Kidney (tissue), 14 donors: ENCODE data around the gene MSI1. TPM values are rescaled to one million over a fixed set of nuclear protein-coding genes. Genes with fewer than 3 reads are reported as not detected.

Experiments used
- DNase-seq, 5 donors: peaks; one replicate each; pipeline ENCODE4 v3.0.0-alpha.2; 2013 to 2020
- FAIRE-seq: peaks from 2 replicates; lab custom pipeline; 2012; peaks lifted over from hg19 to GRCh38; lab: Jason Lieb, UNC
- H3K27ac ChIP-seq, 2 donors: one replicate each; pipeline ENCODE4 v1.7.0; 2013; ENCODE audit warnings: low read depth in 2 of 2, low read length in 2 of 2, inconsistent platforms in 1 of 2
- H3K27me3 ChIP-seq: one replicate; pipeline ENCODE4 v1.7.1; 2013; ENCODE audit warnings: low read length, inconsistent platforms; ENCODE audit not compliant: control insufficient read depth, insufficient read depth
- H3K36me3 ChIP-seq, 3 donors: one replicate each; pipeline versions ENCODE4 v1.7.0 to v1.7.1; 2013; ENCODE audit warnings: low read length in 3 of 3, control low read depth in 1 of 3, inconsistent platforms in 1 of 3; ENCODE audit not compliant: insufficient read depth in 3 of 3, control insufficient read depth in 2 of 3
- H3K4me1 ChIP-seq, 3 donors: one replicate each; pipeline versions ENCODE4 v1.7.0 to v1.7.1; 2013; ENCODE audit warnings: low read length in 3 of 3, inconsistent platforms in 1 of 3, low read depth in 1 of 3; ENCODE audit not compliant: control insufficient read depth in 2 of 3, insufficient read depth in 2 of 3
- H3K4me3 ChIP-seq, 3 donors: one replicate each; pipeline versions ENCODE4 v1.7.0 to v1.8.1; 2013; ENCODE audit warnings: low read length in 3 of 3, control low read depth in 1 of 3, inconsistent platforms in 1 of 3
- H3K9ac ChIP-seq, 3 donors: one replicate each; pipeline versions ENCODE4 v1.7.0 to v1.7.1; 2013; ENCODE audit warnings: low read length in 3 of 3, control low read depth in 1 of 3, inconsistent platforms in 1 of 3
- H3K9me3 ChIP-seq, 3 donors: one replicate each; pipeline versions ENCODE4 v1.7.0 to v1.7.1; 2013; ENCODE audit warnings: low read length in 3 of 3, control low read depth in 1 of 3, inconsistent platforms in 1 of 3; ENCODE audit not compliant: control insufficient read depth in 2 of 3, insufficient read depth in 1 of 3
- intact Hi-C: fragments of 100-400 bp; cut with DNase I; formaldehyde crosslinking; loops from one replicate; pipeline ENCODE4 v1.11.1; 2022
- polyA plus RNA-seq: library from polyadenylated mRNA; stranded (reverse); fragments of 350-450 nt; fragmentation: Illumina TruSeq; extraction: RNeasy Lipid Tissue Mini Kit (QIAGEN cat#74804); gene quantifications from one replicate; pipeline ENCODE4 v1.2.3, GENCODE V29; 2014; ENCODE audit warnings: low read depth, low replicate concordance; ENCODE audit not compliant: insufficient read depth
- total RNA-seq: library from RNA; stranded (reverse); fragmentation: NEBNext Ultra II Directional; extraction: Animal tissue kit (Norgen Biotek cat#: 25700); gene quantifications from one replicate; pipeline ENCODE4 v1.2.1, GENCODE V29; 2021
- TF ChIP-seq, protein P1 (sequence below): IDR thresholded peaks from 3 replicates; pipeline ENCODE4 v1.5.1; 2012; ENCODE audit warnings: mild to moderate bottlenecking, moderate library complexity, borderline replicate concordance; ENCODE audit not compliant: insufficient read depth; ENCODE audit errors: extremely low read depth
- donor health status: control.
- donor health status: control.
- donor health status: control.
- donor health status: control.
- donor health status: control.
- donor health status: DM: yes; HTN: yes; CAD: no.
- donor health status: Normal renal cell carcinoma (clear cell type).

The MSI1 gene
- total and polyA plus RNA-seq, 2 donors from 2014 or later: 0.80 to 1.3 TPM

DNA sequence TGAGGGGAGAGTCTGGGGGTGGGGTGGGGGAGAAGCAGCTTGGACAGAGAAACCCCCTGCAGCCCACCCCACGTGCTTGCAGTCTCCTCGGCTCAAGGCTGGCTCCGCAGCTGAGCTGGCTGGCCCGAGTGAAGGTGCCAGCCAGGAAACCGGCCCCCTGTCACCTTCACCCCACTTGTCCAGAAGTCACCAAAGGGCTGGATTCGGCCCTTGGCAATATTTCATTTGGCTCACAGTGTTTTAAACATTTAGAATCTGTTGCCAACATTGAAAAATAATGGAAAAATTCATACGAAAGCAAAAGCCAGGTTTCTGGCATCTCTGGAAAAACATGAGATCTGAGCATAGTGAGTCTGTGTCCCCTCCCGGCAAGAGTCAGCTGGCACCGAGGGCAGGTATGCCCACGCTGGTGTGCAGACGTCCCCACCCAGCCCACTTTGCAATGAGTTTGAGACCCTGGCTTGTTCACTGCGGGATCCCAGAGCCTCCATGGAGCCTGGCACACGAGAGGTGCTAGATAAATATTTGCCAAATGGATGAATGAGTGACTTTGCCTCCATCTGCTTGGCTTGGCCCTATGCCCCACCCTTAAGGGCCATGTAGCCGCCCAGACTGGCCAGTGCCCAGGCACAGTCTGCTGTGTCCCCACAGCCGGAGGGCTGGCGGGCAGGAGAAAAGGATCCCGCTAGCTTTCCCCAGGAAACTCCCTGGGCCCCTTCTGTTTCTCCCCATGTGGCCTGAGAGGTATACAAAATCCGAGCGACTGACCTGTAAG, 18.2 kb downstream of the MSI1 start:
- FAIRE-seq (no peak), DNase-seq (no peak)
- no peaks in the 10 kb centered on the region for H3K36me3 ChIP-seq
- no peak overlapping the region for H3K9ac ChIP-seq
- TF ChIP-seq, protein P1, sequence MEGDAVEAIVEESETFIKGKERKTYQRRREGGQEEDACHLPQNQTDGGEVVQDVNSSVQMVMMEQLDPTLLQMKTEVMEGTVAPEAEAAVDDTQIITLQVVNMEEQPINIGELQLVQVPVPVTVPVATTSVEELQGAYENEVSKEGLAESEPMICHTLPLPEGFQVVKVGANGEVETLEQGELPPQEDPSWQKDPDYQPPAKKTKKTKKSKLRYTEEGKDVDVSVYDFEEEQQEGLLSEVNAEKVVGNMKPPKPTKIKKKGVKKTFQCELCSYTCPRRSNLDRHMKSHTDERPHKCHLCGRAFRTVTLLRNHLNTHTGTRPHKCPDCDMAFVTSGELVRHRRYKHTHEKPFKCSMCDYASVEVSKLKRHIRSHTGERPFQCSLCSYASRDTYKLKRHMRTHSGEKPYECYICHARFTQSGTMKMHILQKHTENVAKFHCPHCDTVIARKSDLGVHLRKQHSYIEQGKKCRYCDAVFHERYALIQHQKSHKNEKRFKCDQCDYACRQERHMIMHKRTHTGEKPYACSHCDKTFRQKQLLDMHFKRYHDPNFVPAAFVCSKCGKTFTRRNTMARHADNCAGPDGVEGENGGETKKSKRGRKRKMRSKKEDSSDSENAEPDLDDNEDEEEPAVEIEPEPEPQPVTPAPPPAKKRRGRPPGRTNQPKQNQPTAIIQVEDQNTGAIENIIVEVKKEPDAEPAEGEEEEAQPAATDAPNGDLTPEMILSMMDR: no peak
- H3K27me3 ChIP-seq: no peaks in the 10 kb centered on the region
- H3K27ac ChIP-seq: no peak overlapping the region
- peak overlapping the region in 2 of 3 donors; percentile 6 to 46 for H3K4me3 ChIP-seq
- H3K9me3 ChIP-seq: no peaks in the 10 kb centered on the region
- H3K4me1 ChIP-seq: no peaks in the 10 kb centered on the region
- intact Hi-C loops: no loop called here

DNA sequence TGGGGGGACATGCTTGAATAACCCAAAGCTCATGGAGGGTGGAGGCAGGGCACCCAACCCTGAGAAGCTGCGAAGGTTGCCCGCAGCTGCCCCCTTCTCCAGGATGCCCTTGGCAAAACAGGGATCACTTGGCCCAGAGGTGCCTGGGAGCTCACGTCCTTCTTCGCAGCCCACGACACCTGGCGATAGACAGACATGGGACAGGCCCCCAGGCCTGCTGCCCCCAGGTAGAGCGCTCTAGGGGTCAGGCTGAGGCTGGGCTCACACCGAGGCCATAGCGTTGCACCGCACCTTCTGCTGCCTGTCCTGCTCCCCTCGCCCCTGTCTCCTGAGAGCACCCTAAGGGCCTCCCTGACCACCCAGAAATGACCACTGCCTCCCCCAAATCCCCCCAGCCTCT, 21.2 kb downstream of the MSI1 start:
- Histone ChIP-seq H3K36me3 (no peaks in the 10 kb centered on the region), H3K27me3 (no peaks in the 10 kb centered on the region), H3K4me3 (no peak overlapping the region), H3K9ac (no peak overlapping the region), H3K27ac (no peak overlapping the region), H3K4me1 (no peaks in the 10 kb centered on the region), H3K9me3 (no peaks in the 10 kb centered on the region)
- TF ChIP-seq, protein P1: no peak
- FAIRE-seq (no peak), DNase-seq (no peak)
- intact Hi-C loops: no loop called here

DNA sequence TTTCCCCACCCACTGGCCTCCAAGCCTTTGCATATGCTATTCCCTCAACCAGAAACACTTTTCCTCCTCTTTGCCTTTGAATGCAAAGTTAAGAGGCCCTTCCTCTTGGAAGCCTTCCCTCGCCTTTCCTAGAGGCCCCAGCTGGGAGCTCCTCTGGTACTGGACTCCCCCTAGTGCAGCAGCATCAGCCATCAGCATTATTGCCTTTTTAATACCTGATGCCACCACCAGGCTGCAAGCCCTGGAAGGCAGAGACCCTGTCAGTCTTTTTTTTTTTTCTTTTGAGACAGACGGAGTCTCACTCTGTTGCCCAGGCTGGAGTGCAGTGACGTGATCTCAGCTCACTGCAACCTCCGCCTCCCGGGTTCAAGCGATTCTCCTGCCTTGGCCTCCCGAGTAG, 22.3 kb downstream of the MSI1 start:
- TF ChIP-seq, protein P1: no peak
- Histone ChIP-seq H3K36me3 (no peaks in the 10 kb centered on the region), H3K9ac (no peak overlapping the region), H3K27me3 (no peaks in the 10 kb centered on the region), H3K9me3 (no peaks in the 10 kb centered on the region), H3K27ac (no peak overlapping the region), H3K4me1 (no peaks in the 10 kb centered on the region), H3K4me3 (no peak overlapping the region)
- no peak for FAIRE-seq
- no peak for DNase-seq
- intact Hi-C loops: no loop called here
